ENCODE measurements around the gene MYH7B.

Gene MYH7B

GRCh38 chr20:35004749-35005462, 49.2 kb downstream of the MYH7B start:
- DNase-seq (ENCODE audit: low spot score in 2 of 2): no peak
- Histone ChIP-seq H3K27me3 (ENCODE audit: low read depth) (no peaks in the 10 kb centered on the region), H3K9me3 (no peaks in the 10 kb centered on the region), H3K36me3 (replicated peaks) (peaks cover 97% of the 10 kb centered on the region), H3K4me3 (no peak overlapping the region), H3K4me1 (no peaks in the 10 kb centered on the region)
- in situ Hi-C loops (cut with MboI; ENCODE audit: low sequenced_read_pairs): no loop called here
